SK-N-SH (cell line): ENCODE results near the gene KHSRP.

ENCODE experiments used
- CHD2 ChIP-seq: fragments of 150-350 bp; IDR thresholded peaks from 2 replicates; pipeline ENCODE4 v1.6.1; 2018; ENCODE audit warnings: low read length; ENCODE audit not compliant: partially characterized antibody
- CTCF ChIP-seq: fragments of 200-600 bp; sonication (generic); IDR thresholded peaks from 2 replicates; pipeline ENCODE4 v1.6.1; 2017; ENCODE audit warnings: antibody characterized with exemption, mild to moderate bottlenecking, moderate library complexity
- ELF1 ChIP-seq: IDR thresholded peaks from 2 replicates; pipeline ENCODE4 v1.4.0; 2012
- EZH2phosphoT487 ChIP-seq: fragments of 200-600 bp; sonication (generic); IDR thresholded peaks from 2 replicates; pipeline ENCODE4 v1.6.1; 2017; ENCODE audit warnings: low read depth, mixed run types, mild to moderate bottlenecking, antibody characterized with exemption, moderate library complexity, borderline replicate concordance
- FOXJ3 ChIP-seq: sonication (generic); formaldehyde crosslinking; IDR thresholded peaks from 2 replicates; pipeline ENCODE4 v1.5.1; 2020; ENCODE audit warnings: mild to moderate bottlenecking, missing genetic modification reagents
- MEF2A ChIP-seq: IDR thresholded peaks from 2 replicates; pipeline ENCODE4 v1.4.0; 2012; ENCODE audit warnings: low read depth, borderline replicate concordance
- RAD21 ChIP-seq: IDR thresholded peaks from 2 replicates; pipeline ENCODE4 v1.6.1; 2012; ENCODE audit warnings: mild to moderate bottlenecking, low read length

- TF ChIP-seq MEF2A (no peak), ELF1 (no peak), RAD21 (no peak), CTCF (no peak), CHD2 (no peak), EZH2phosphoT487 (no peak), FOXJ3 (no peak)
Measured at GRCh38 chr19:6392221-6393073, 32.2 kb downstream of the KHSRP start.
